MCF 10A (cell line): Measurements from ENCODE around the gene TENT5D. TPM values are rescaled to one million over a fixed set of nuclear protein-coding genes. Genes with fewer than 3 reads are reported as not detected.
"Not testable (repeated sequence)": the region's sequence is repeated elsewhere in the genome, so short reads cannot be mapped to it uniquely, and the experiment has no call there.

ENCODE experiments used
- Bru-seq: library from RNA; stranded (reverse); fragments of 400-500 nt; gene quantifications from one replicate; lab custom pipeline; 2021; lab: Mats Ljungman, UMichigan
- BruChase-seq, 2 experiments: library from RNA; stranded (reverse); fragments of 400-500 nt; gene quantifications; one replicate each; lab custom pipeline; 2021; lab: Mats Ljungman, UMichigan
- BruUV-seq: library from RNA; stranded (reverse); fragments of 400-500 nt; replicated peaks from 2 replicates; lab custom pipeline; 2021; lab: Mats Ljungman, UMichigan
- CTCF ChIA-PET: fragments of 300-600 bp; sonication (Branson Sonifier 250); formaldehyde crosslinking; extraction: SDS; loops from one replicate; lab custom pipeline; 2021; ENCODE audit warnings: antibody characterized with exemption, inconsistent platforms; lab: Yijun Ruan, JAX
- POLR2A ChIA-PET: fragments of 300-600, 350-650 bp; sonication (Branson Sonifier 250); formaldehyde crosslinking; extraction: SDS; loops from one replicate; lab custom pipeline; 2020; ENCODE audit warnings: antibody characterized with exemption, inconsistent platforms; lab: Yijun Ruan, JAX
- DNase-seq: peaks from one replicate; pipeline ENCODE4 v3.0.0-alpha.2; 2018; ENCODE audit not compliant: unreplicated experiment
- H3K27ac Mint-ChIP-seq: one replicate; pipeline ENCODE4 v1.8.0; 2022; ENCODE audit warnings: mild to moderate bottlenecking, low read depth, mixed read lengths; ENCODE audit not compliant: unreplicated experiment
- H3K27me3 Mint-ChIP-seq: one replicate; pipeline ENCODE4 v1.8.0; 2022; ENCODE audit warnings: mixed read lengths; ENCODE audit not compliant: insufficient read depth, unreplicated experiment
- H3K36me3 Mint-ChIP-seq: one replicate; pipeline ENCODE4 v1.8.0; 2022; ENCODE audit warnings: mild to moderate bottlenecking, moderate library complexity, mixed read lengths; ENCODE audit not compliant: insufficient read depth, unreplicated experiment
- H3K4me1 Mint-ChIP-seq: one replicate; pipeline ENCODE4 v1.8.0; 2022; ENCODE audit warnings: mixed read lengths; ENCODE audit not compliant: insufficient read depth, unreplicated experiment
- H3K4me3 Mint-ChIP-seq: one replicate; pipeline ENCODE4 v1.8.0; 2022; ENCODE audit warnings: mild to moderate bottlenecking, moderate library complexity, mixed read lengths; ENCODE audit not compliant: unreplicated experiment
- H3K9me3 Mint-ChIP-seq: one replicate; pipeline ENCODE4 v1.8.0; 2022; ENCODE audit warnings: mixed read lengths; ENCODE audit not compliant: unreplicated experiment
- intact Hi-C: fragments of 100-400 bp; cut with micrococcal nuclease; formaldehyde crosslinking; loops from 2 replicates; pipeline ENCODE4 v1.14.1; 2022
- long read RNA-seq: library from polyadenylated mRNA; stranded (forward); transcript quantifications from one replicate; pipeline ENCODE4 v2.0.0, GENCODE V29; 2022
- total RNA-seq: library from RNA; stranded (reverse); gene quantifications from 2 replicates; pipeline ENCODE4 v1.2.3, GENCODE V29; 2022
- TF ChIP-seq, protein P1 (sequence below): fragments of 200-600 bp; IDR thresholded peaks from one replicate; pipeline ENCODE4 v1.8.0; 2022; ENCODE audit warnings: antibody characterized with exemption, mild to moderate bottlenecking; ENCODE audit not compliant: unreplicated experiment

TENT5D gene
- total RNA-seq = not detected in 2 replicates
- Bru-seq, nascent RNA = percentile 2 among the genes with signal in this experiment
- BruChase-seq, experiment 1, labeled RNA remaining after a 6-hour chase = not detected
- percentile 3 among the genes with signal in this experiment for BruChase-seq, experiment 2, labeled RNA remaining after a 2-hour chase
- long read RNA-seq = 0 reads

GRCh38 chrX:80420147-80420546 is at the start of gene TENT5D:
Gene TENT5D (plus strand): TSS chrX:80420447. CDS start chrX:80442540, 22,093 bp downstream.
- H3K9me3 Mint-ChIP-seq = peaks cover 8% of the 10 kb centered on the region
- ChIA-PET POLR2A (no interaction called here), CTCF (no interaction called here)
- H3K4me3 Mint-ChIP-seq = no peak within 1 kb of the TSS
- intact Hi-C loops = no loop called here
- no peaks in the 10 kb centered on the region for H3K4me1 Mint-ChIP-seq
- H3K27me3 Mint-ChIP-seq = no peaks in the 10 kb centered on the region
- no peak within 1 kb of the TSS for H3K27ac Mint-ChIP-seq
- H3K36me3 Mint-ChIP-seq = no peaks in the 10 kb centered on the region
- no TSS peak for BruUV-seq
- DNase-seq = no peak
- TF ChIP-seq, protein P1, sequence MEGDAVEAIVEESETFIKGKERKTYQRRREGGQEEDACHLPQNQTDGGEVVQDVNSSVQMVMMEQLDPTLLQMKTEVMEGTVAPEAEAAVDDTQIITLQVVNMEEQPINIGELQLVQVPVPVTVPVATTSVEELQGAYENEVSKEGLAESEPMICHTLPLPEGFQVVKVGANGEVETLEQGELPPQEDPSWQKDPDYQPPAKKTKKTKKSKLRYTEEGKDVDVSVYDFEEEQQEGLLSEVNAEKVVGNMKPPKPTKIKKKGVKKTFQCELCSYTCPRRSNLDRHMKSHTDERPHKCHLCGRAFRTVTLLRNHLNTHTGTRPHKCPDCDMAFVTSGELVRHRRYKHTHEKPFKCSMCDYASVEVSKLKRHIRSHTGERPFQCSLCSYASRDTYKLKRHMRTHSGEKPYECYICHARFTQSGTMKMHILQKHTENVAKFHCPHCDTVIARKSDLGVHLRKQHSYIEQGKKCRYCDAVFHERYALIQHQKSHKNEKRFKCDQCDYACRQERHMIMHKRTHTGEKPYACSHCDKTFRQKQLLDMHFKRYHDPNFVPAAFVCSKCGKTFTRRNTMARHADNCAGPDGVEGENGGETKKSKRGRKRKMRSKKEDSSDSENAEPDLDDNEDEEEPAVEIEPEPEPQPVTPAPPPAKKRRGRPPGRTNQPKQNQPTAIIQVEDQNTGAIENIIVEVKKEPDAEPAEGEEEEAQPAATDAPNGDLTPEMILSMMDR = no peak

GRCh38 chrX:80385651-80386050 is 34.6 kb upstream of the TENT5D start:
- CTCF ChIA-PET, DNase-seq, BruUV-seq, H3K4me1 Mint-ChIP-seq, H3K4me3 Mint-ChIP-seq, POLR2A ChIA-PET, intact Hi-C loops, H3K36me3 Mint-ChIP-seq, H3K27me3 Mint-ChIP-seq, H3K27ac Mint-ChIP-seq: not testable (repeated sequence)
- peaks cover 16% of the 10 kb centered on the region for H3K9me3 Mint-ChIP-seq

DNA sequence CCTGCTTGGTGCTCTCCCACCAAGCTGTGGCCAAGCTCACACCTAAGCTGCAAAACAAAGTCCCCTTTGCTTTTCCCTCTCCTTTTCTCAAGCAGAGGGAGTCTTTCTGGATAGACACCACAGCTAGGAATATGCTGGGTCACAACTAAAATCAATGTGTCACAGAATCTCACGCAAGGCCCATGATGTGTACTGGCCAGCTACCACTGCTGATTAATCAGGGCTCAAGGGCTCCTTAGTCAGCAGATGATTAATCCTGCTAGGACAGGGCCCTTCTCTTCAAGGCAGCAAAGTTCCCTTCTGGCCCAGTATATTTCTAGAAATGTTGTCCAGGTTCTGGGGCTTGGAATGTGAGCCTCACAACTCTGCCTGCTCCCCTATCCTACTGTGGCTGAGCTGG is 32.0 kb upstream of the TENT5D start:
- ChIA-PET CTCF (no interaction called here), POLR2A (no interaction called here)
- peaks cover 9% of the 10 kb centered on the region for H3K9me3 Mint-ChIP-seq
- no TSS peak for BruUV-seq
- no peaks in the 10 kb centered on the region for H3K27me3 Mint-ChIP-seq
- peak; percentile 2 for DNase-seq
- H3K4me3 Mint-ChIP-seq = no peak overlapping the region
- no peaks in the 10 kb centered on the region for H3K36me3 Mint-ChIP-seq
- intact Hi-C loops = no loop called here
- TF ChIP-seq, protein P1 = no peak
- no peaks in the 10 kb centered on the region for H3K4me1 Mint-ChIP-seq
- no peak overlapping the region for H3K27ac Mint-ChIP-seq

DNA sequence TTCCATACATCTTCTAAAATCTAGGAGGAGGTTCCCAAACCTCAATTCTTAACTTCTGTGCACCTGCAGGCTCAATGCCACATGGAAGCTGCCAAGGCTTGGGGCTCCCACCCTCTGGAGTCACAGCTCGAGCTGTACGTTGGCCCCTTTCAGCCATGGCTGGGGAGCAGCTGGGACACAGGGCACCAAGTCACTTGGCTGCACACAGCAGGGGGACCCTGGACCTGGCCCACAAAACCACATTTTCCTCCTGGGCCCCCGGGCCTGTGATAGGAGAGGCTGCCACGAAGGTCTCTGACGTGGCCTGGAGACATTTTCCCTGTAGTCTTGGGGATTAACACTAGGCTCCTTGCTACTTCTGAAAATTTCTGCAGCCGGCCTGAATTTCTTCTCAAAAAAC is 8.2 kb upstream of the TENT5D start:
- no TSS peak for BruUV-seq
- ChIA-PET CTCF (no interaction called here), POLR2A (no interaction called here)
- H3K27me3 Mint-ChIP-seq = no peaks in the 10 kb centered on the region
- H3K4me3 Mint-ChIP-seq = no peak overlapping the region
- no peaks in the 10 kb centered on the region for H3K4me1 Mint-ChIP-seq
- no peak for DNase-seq
- no peak overlapping the region for H3K27ac Mint-ChIP-seq
- no peaks in the 10 kb centered on the region for H3K9me3 Mint-ChIP-seq
- TF ChIP-seq, protein P1 = no peak
- H3K36me3 Mint-ChIP-seq = no peaks in the 10 kb centered on the region
- intact Hi-C loops = no loop called here
